Endothelial cell of umbilical vein (primary cell): ENCODE data around the gene PPP1R8. TPM values are rescaled to one million over a fixed set of nuclear protein-coding genes. Genes with fewer than 3 reads are reported as not detected.

Experiments used
- BruUV-seq: library from RNA; stranded (reverse); fragments of 400-500 nt; replicated peaks from 2 replicates; lab custom pipeline; 2021; lab: Mats Ljungman, UMichigan
- CTCF ChIA-PET: fragments of 300-600, 350-600 bp; sonication (Branson Sonifier 250); formaldehyde crosslinking; loops from one replicate; lab custom pipeline; 2021; ENCODE audit warnings: antibody characterized with exemption, inconsistent platforms; lab: Charles Lee
- POLR2A ChIA-PET: fragments of 300-600, 350-600 bp; sonication (Branson Sonifier 250); formaldehyde crosslinking; loops from one replicate; lab custom pipeline; 2021; ENCODE audit warnings: antibody characterized with exemption, inconsistent platforms; lab: Charles Lee
- DNase-seq: peaks from one replicate; pipeline ENCODE4 v3.0.0-alpha.2; 2011; ENCODE audit warnings: low read depth, low spot score
- FAIRE-seq: peaks from 2 replicates; lab custom pipeline; 2011; peaks lifted over from hg19 to GRCh38; lab: Jason Lieb, UNC
- H2AFZ ChIP-seq: 2 replicates; pipeline ENCODE4 v1.6.0; 2012; ENCODE audit warnings: low read depth, low read length, control low read depth, inconsistent platforms
- H3K27ac ChIP-seq: 2 replicates; pipeline ENCODE4 v1.5.1; 2011; ENCODE audit warnings: low read depth, mild to moderate bottlenecking, control low read depth, low read length, moderate library complexity; ENCODE audit not compliant: insufficient read depth
- H3K27me3 ChIP-seq, 2 experiments: 2 replicates each; pipeline versions ENCODE4 v1.6.0 to v1.6.1; 2011; ENCODE audit warnings: low read length in 2 of 2, mixed read lengths in 1 of 2; ENCODE audit not compliant: control insufficient read depth in 2 of 2, insufficient read depth in 2 of 2
- H3K36me3 ChIP-seq, 2 experiments: 2 replicates in 1 of 2; 3 replicates in 1 of 2; pipeline ENCODE4 v1.5.1; 2011; ENCODE audit warnings: low read length in 2 of 2, mild to moderate bottlenecking in 1 of 2, moderate library complexity in 1 of 2; ENCODE audit not compliant: control insufficient read depth in 2 of 2, insufficient read depth in 2 of 2; ENCODE audit errors: extremely low read depth in 1 of 2
- H3K4me1 ChIP-seq: 3 replicates; pipeline ENCODE4 v1.5.1; 2011; ENCODE audit warnings: mild to moderate bottlenecking, low read length; ENCODE audit not compliant: control insufficient read depth, insufficient read depth; ENCODE audit errors: extremely low read depth
- H3K4me2 ChIP-seq: 2 replicates; pipeline ENCODE4 v1.6.1; 2011; ENCODE audit warnings: low read length, control low read depth, mixed read lengths; ENCODE audit not compliant: insufficient read depth
- H3K4me3 ChIP-seq, 3 experiments: fragments of 200-600 bp in 1 of 3; sonication (generic), shearing (Covaris generic) in 1 of 3; replicated peaks in 1 of 3; 2 replicates each; pipeline ENCODE4 v1.5.1; 2011 to 2016; ENCODE audit warnings: control low read depth in 3 of 3, low read length in 3 of 3, mild to moderate bottlenecking in 2 of 3, inconsistent platforms in 1 of 3, low read depth in 1 of 3, moderate library complexity in 1 of 3; ENCODE audit not compliant: insufficient read depth in 1 of 3
- H3K79me2 ChIP-seq: 2 replicates; pipeline ENCODE4 v1.6.0; 2012; ENCODE audit warnings: low read length, inconsistent platforms; ENCODE audit not compliant: control insufficient read depth, insufficient read depth
- H3K9ac ChIP-seq: replicated peaks from 2 replicates; pipeline ENCODE3; 2011; ENCODE audit warnings: low read length, control low read depth; ENCODE audit not compliant: insufficient read depth; ENCODE audit errors: extremely low read depth
- H3K9me1 ChIP-seq: replicated peaks from 3 replicates; pipeline ENCODE4 v1.6.0; 2011; ENCODE audit warnings: mild to moderate bottlenecking, low read length; ENCODE audit not compliant: control insufficient read depth, insufficient read depth; ENCODE audit errors: extremely low read depth
- H3K9me3 ChIP-seq: replicated peaks from 2 replicates; pipeline ENCODE4 v1.5.1; 2012; ENCODE audit warnings: low read length, inconsistent platforms; ENCODE audit not compliant: control insufficient read depth, insufficient read depth
- H4K20me1 ChIP-seq: replicated peaks from 2 replicates; pipeline ENCODE3; 2011; ENCODE audit warnings: mild to moderate bottlenecking, low read length; ENCODE audit not compliant: control insufficient read depth, insufficient read depth; ENCODE audit errors: extremely low read depth
- CTCF ChIP-seq, 2 donors: IDR thresholded peaks; 1 replicate in 1 of 2; 2 replicates in 1 of 2; pipeline ENCODE4 v1.5.1; 2011; ENCODE audit warnings: low read length in 2 of 2, mild to moderate bottlenecking in 2 of 2, moderate library complexity in 2 of 2, control low read depth in 1 of 2, inconsistent platforms in 1 of 2, low read depth in 1 of 2; ENCODE audit not compliant: insufficient read depth in 1 of 2; ENCODE audit errors: extremely low read depth in 1 of 2
- EZH2 ChIP-seq: IDR thresholded peaks from 2 replicates; pipeline ENCODE4 v1.6.1; 2012; ENCODE audit warnings: borderline replicate concordance, low read depth, mild to moderate bottlenecking, moderate library complexity, low read length, inconsistent platforms; ENCODE audit not compliant: severe bottlenecking
- FOS ChIP-seq: IDR thresholded peaks from 2 replicates; pipeline ENCODE4 v1.6.1; 2011; ENCODE audit warnings: mild to moderate bottlenecking, low read length, moderate library complexity, borderline replicate concordance; ENCODE audit not compliant: insufficient read depth
- GATA2 ChIP-seq: IDR thresholded peaks from 2 replicates; pipeline ENCODE4 v1.7.0; 2011; ENCODE audit warnings: low read depth, mild to moderate bottlenecking, moderate library complexity, mixed read lengths, low read length; ENCODE audit not compliant: insufficient read length, insufficient read depth
- JUN ChIP-seq: IDR thresholded peaks from 2 replicates; pipeline ENCODE4 v1.6.1; 2011; ENCODE audit warnings: borderline replicate concordance, low read depth; ENCODE audit not compliant: insufficient read length, insufficient read depth
- MYC ChIP-seq: IDR thresholded peaks from one replicate; pipeline ENCODE4 v1.6.1; 2011; ENCODE audit warnings: mild to moderate bottlenecking, low read depth, low read length
- POLR2A ChIP-seq: IDR thresholded peaks from 2 replicates; pipeline ENCODE4 v1.6.1; 2012; ENCODE audit warnings: low read depth, mild to moderate bottlenecking, control low read depth, low read length
- POLR2AphosphoS5 ChIP-seq: IDR thresholded peaks from 2 replicates; pipeline ENCODE4 v1.6.1; 2012; ENCODE audit warnings: low read depth, mild to moderate bottlenecking, control low read depth, low read length, moderate library complexity; ENCODE audit not compliant: insufficient read depth
- dilution Hi-C: fragments of 300-500 bp; cut with MboI; formaldehyde crosslinking; loops from one replicate; pipeline ENCODE4 v1.15.0; 2019; ENCODE audit warnings: low sequenced_read_pairs; ENCODE audit not compliant: extremely low pct_ligation_motif_present
- intact Hi-C: fragments of 100-400 bp; cut with micrococcal nuclease; formaldehyde crosslinking; loops from one replicate; pipeline ENCODE4 v1.10.0; 2022
- polyA plus RNA-seq, 4 experiments: library from polyadenylated mRNA; depleted of rRNA in 3 of 4; stranded (reverse) in 3 of 4; unstranded in 1 of 4; fragments of >200 nt; gene quantifications; 2 replicates each; pipeline versions ENCODE4 v1.2.1 to v1.2.3, GENCODE V29; 2011 to 2012; ENCODE audit warnings: missing spikeins in 1 of 4
- total RNA-seq: library from RNA; stranded (reverse); gene quantifications from 2 replicates; pipeline ENCODE4 v1.2.3, GENCODE V29; 2021
- TF ChIP-seq, protein P1 (sequence below): IDR thresholded peaks from 2 replicates; pipeline ENCODE4 v1.6.1; 2011; ENCODE audit not compliant: insufficient read depth, insufficient read length

Gene PPP1R8
- total and polyA plus RNA-seq, 2 donors (not counting 3 experiments of a cell fraction or from before 2014, with no cell fraction given) = 39.0 to 48.5 TPM

DNA sequence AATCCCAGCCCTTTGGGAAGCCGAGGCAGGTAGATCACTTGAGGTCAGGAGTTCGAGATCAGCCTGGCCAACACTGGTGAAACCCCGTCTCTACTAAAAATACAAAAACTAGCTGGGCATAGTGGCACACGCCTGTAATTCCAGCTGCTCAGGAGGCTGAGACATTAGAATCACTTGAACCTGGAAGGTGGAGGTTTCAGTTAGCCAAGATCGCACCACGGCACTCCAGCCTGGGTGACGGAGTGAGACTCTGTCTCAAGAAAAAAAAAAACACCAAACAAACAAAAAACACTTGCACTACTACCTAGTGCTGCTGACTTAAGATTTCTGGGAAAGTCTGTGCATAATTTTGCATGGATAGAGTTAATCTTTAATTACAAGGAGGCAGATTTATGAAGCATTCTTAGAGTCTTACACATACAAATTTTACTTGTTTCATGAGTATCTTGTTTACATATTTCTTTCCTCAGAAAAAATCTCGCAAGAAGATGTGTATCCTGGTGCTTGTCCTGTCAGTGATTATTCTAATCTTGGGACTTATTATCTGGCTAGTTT, 8.7 kb upstream of the PPP1R8 start:
- no peak for FAIRE-seq

More for the DNA sequence above, 8.7 kb upstream of the PPP1R8 start:
- Histone ChIP-seq H3K27me3 (no peaks in the 10 kb centered on the region), H3K27ac (no peak overlapping the region), H3K79me2 (no peaks in the 10 kb centered on the region), H3K4me3 (no peak overlapping the region), H2AFZ (no peak overlapping the region), H3K4me2 (no peak overlapping the region), H3K9me1 (no peaks in the 10 kb centered on the region), H3K9ac (no peak overlapping the region), H3K4me1 (no peaks in the 10 kb centered on the region), H3K9me3 (no peaks in the 10 kb centered on the region), H3K36me3 (peaks cover 10 to 12% of the 10 kb centered on the region in 2 experiments), H4K20me1 (no peaks in the 10 kb centered on the region)
- intact Hi-C loops = no loop called here
- CTCF ChIA-PET = no interaction called here
- DNase-seq = no peak
- dilution Hi-C loops = no loop called here
- POLR2A ChIA-PET = no interaction called here
- BruUV-seq = no TSS peak
- TF ChIP-seq GATA2 (no peak), POLR2AphosphoS5 (no peak), CTCF (IDR thresholded peaks at IDR 0.05; ENCODE audit: extremely low read depth in 1 of 2, insufficient read depth in 1 of 2, low read depth in 1 of 2, low read length in 2 of 2) (no peak), POLR2A (no peak), JUN (no peak), FOS (no peak), EZH2 (no peak), MYC (no peak)
- TF ChIP-seq, protein P1, sequence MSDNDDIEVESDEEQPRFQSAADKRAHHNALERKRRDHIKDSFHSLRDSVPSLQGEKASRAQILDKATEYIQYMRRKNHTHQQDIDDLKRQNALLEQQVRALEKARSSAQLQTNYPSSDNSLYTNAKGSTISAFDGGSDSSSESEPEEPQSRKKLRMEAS = no peak
